K562 (cell line): ENCODE measurements around the gene ING4. TPM values are rescaled to one million over a fixed set of nuclear protein-coding genes. Genes with fewer than 3 reads are reported as not detected.
A peak's percentile ranks its signal among the peaks of the same experiment; 100 is the strongest.

ENCODE experiments used
- ADNP ChIP-seq: fragments of 200-800 bp; sonication (Bioruptor generic); IDR thresholded peaks from 2 replicates; pipeline ENCODE4 v1.6.1; 2016; ENCODE audit warnings: missing genetic modification characterization, missing compliant biosample characterization
- CEBPB ChIP-seq: fragments of 450-650 bp; IDR thresholded peaks from 2 replicates; pipeline ENCODE4 v1.6.1; 2016; ENCODE audit warnings: missing genetic modification characterization, missing compliant biosample characterization
- CREM ChIP-seq: IDR thresholded peaks from 2 replicates; pipeline ENCODE4 v1.6.1; 2014; ENCODE audit warnings: antibody characterized with exemption, low read depth
- DPF2 ChIP-seq: fragments of 450-650 bp; IDR thresholded peaks from 2 replicates; pipeline ENCODE4 v1.6.1; 2016
- ETV5 ChIP-seq: sonication (generic); formaldehyde crosslinking; IDR thresholded peaks from 2 replicates; pipeline ENCODE4 v1.4.0; 2020; ENCODE audit warnings: low read depth, mild to moderate bottlenecking, missing genetic modification reagents
- ILK ChIP-seq: fragments of 450-650 bp; IDR thresholded peaks from 2 replicates; pipeline ENCODE4 v1.6.1; 2016; ENCODE audit warnings: missing genetic modification characterization, low read depth, mild to moderate bottlenecking, missing compliant biosample characterization, moderate library complexity, borderline replicate concordance
- JUND ChIP-seq, 2 experiments: IDR thresholded peaks; 2 replicates in 1 of 2; 3 replicates in 1 of 2; pipeline ENCODE4 v1.6.1; 2011; ENCODE audit warnings: borderline replicate concordance in 2 of 2, low read depth in 2 of 2, low read length in 2 of 2, improper control_type of control experiment in 1 of 2, missing biosample characterization in 1 of 2, missing genetic modification characterization in 1 of 2, missing genetic modification reagents in 1 of 2
- KAT8 ChIP-seq: fragments of 450-650 bp; IDR thresholded peaks from 2 replicates; pipeline ENCODE4 v1.6.1; 2016; ENCODE audit warnings: low read depth, mild to moderate bottlenecking
- KDM4B ChIP-seq, 2 experiments: fragments of 450-650 bp in 1 of 2; sonication (generic) in 1 of 2; IDR thresholded peaks; 2 replicates each; pipeline ENCODE4 v1.6.1; 2016 to 2017; ENCODE audit warnings: borderline replicate concordance in 2 of 2, antibody characterized with exemption in 1 of 2, low read depth in 1 of 2, mild to moderate bottlenecking in 1 of 2
- KDM5B ChIP-seq: fragments of 200-600 bp; sonication (generic); IDR thresholded peaks from 2 replicates; pipeline ENCODE4 v1.6.1; 2012; ENCODE audit warnings: low read depth, mild to moderate bottlenecking, moderate library complexity, low read length, control low read depth, inconsistent platforms; ENCODE audit not compliant: insufficient replicate concordance
- LEF1 ChIP-seq: fragments of 450-650 bp; IDR thresholded peaks from 2 replicates; pipeline ENCODE4 v1.6.1; 2016; ENCODE audit warnings: mild to moderate bottlenecking
- MAFK ChIP-seq: IDR thresholded peaks from 2 replicates; pipeline ENCODE4 v1.6.1; 2011; ENCODE audit warnings: low read length, improper control_type of control experiment
- MAZ ChIP-seq, 2 experiments: fragments of 450-650 bp in 1 of 2; sonication (generic) in 1 of 2; formaldehyde crosslinking; IDR thresholded peaks in 1 of 2; conservative IDR thresholded peaks in 1 of 2; 2 replicates each; pipeline versions ENCODE4 v1.4.0 to v1.5.0; 2020; ENCODE audit warnings: mild to moderate bottlenecking in 1 of 2, missing genetic modification reagents in 1 of 2
- NFIX ChIP-seq: fragments of 250-450 bp; sonication (Bioruptor Pico); IDR thresholded peaks from 2 replicates; pipeline ENCODE4 v1.4.0; 2020; ENCODE audit warnings: low read depth, mild to moderate bottlenecking, moderate library complexity
- POLR2A ChIP-seq: fragments of 450-650 bp; conservative IDR thresholded peaks from 2 replicates; pipeline ENCODE4 v1.6.1; 2016
- SMARCC2 ChIP-seq: fragments of 450-650 bp; IDR thresholded peaks from 2 replicates; pipeline ENCODE4 v1.6.1; 2017; ENCODE audit warnings: antibody characterized with exemption, moderate library complexity, mild to moderate bottlenecking, low read depth
- SMARCE1 ChIP-seq: fragments of 450-650 bp; IDR thresholded peaks from 2 replicates; pipeline ENCODE4 v1.7.1; 2016; ENCODE audit warnings: mild to moderate bottlenecking
- SPI1 ChIP-seq: IDR thresholded peaks from 2 replicates; pipeline ENCODE4 v1.6.1; 2011; ENCODE audit warnings: low read depth, low read length, control low read depth, borderline replicate concordance
- ZNF197 ChIP-seq: fragments of 200-800 bp; sonication (Bioruptor generic); IDR thresholded peaks from 2 replicates; pipeline ENCODE4 v1.6.1; 2016; ENCODE audit warnings: low read depth, missing genetic modification characterization, missing compliant biosample characterization
- polyA plus RNA-seq, 8 experiments: library from polyadenylated mRNA; depleted of rRNA in 4 of 8; stranded (reverse) in 5 of 8; unstranded in 3 of 8; fragments of >200 nt; fragmentation: Nextera tagmentation in 2 of 8; fragmentation: Illumina TruSeq in 1 of 8; extraction: Ambion mirVana in 2 of 8; extraction: Trizol in 1 of 8; gene quantifications; 2 replicates each; pipeline versions ENCODE4 v1.2.1 to v1.2.3, GENCODE V29; 2011 to 2014; ENCODE audit warnings: inconsistent platforms in 1 of 8, missing spikeins in 1 of 8
- total RNA-seq, 7 experiments: library from RNA; depleted of rRNA in 6 of 7; stranded (reverse); fragments of >200 nt in 6 of 7; fragmentation: Illumina TruSeq in 2 of 7; extraction: Trizol in 2 of 7; gene quantifications; 2 replicates each; pipeline versions ENCODE4 v1.2.1 to v1.2.3, GENCODE V29; 2011 to 2021; ENCODE audit warnings: low replicate concordance in 1 of 7
- TF ChIP-seq, protein P1 (sequence below): sonication (generic); formaldehyde crosslinking; IDR thresholded peaks from 2 replicates; pipeline ENCODE4 v1.4.0; 2020; ENCODE audit warnings: mild to moderate bottlenecking, missing genetic modification reagents
- TF ChIP-seq, protein P2 (sequence below): sonication (generic); formaldehyde crosslinking; IDR thresholded peaks from 2 replicates; pipeline ENCODE4 v1.8.0; 2022; ENCODE audit warnings: missing genetic modification reagents, mild to moderate bottlenecking, moderate library complexity, borderline replicate concordance
- TF ChIP-seq, protein P3 (sequence below): fragments of 450-650 bp; IDR thresholded peaks from 2 replicates; pipeline ENCODE4 v1.7.1; 2018; ENCODE audit warnings: mild to moderate bottlenecking, low read depth; ENCODE audit not compliant: partially characterized antibody

ING4 gene
- total and polyA plus RNA-seq, 9 of the 15 experiments (the other 6 are each of a cell fraction or from before 2014, with no cell fraction given) = 6.6 to 30.2 (median 15.7) TPM

DNA sequence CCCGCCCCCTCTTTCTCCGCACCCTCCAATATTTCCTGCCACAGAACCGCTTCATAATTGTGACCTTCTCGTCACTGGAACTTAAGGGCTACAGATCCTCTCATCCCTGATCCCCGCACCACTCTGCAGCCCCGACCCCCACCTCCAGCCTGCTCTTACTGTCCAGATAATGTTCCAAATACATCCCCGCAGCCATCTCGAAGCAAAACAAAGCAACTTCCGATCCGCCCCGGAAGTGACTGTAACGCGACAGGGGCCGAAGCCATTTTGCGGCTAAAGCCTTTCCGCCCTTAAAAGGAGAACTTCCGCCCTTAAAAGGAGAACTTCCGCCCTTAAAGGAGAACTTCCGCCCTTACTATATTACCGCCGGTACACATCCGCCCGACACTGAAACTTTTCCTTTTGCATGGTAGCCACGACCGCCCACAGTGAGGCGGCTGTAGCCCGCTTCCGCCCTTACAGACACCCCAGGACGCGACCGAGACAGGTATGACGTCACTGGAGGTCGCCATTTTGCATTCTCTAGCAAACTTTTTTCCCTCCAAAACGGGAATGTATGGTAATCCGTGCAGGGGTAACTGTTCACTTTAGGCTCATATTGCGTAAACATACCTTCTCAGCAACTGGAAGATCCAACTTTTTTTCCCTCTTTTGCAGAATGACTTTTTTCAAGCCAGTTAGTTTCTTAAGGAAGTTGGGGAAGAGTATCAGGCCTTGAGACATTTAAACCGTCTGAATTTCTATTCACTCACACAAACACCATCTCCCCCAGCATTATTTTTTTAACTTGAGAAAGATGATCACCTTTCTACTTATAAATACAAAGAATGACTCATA is at the start of gene ING4 (continued):
- TF ChIP-seq ADNP = no peak
- TF ChIP-seq, protein P1, sequence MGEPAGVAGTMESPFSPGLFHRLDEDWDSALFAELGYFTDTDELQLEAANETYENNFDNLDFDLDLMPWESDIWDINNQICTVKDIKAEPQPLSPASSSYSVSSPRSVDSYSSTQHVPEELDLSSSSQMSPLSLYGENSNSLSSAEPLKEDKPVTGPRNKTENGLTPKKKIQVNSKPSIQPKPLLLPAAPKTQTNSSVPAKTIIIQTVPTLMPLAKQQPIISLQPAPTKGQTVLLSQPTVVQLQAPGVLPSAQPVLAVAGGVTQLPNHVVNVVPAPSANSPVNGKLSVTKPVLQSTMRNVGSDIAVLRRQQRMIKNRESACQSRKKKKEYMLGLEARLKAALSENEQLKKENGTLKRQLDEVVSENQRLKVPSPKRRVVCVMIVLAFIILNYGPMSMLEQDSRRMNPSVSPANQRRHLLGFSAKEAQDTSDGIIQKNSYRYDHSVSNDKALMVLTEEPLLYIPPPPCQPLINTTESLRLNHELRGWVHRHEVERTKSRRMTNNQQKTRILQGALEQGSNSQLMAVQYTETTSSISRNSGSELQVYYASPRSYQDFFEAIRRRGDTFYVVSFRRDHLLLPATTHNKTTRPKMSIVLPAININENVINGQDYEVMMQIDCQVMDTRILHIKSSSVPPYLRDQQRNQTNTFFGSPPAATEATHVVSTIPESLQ (CRISPR knock-in tag) = peak; percentile 71; the same call in 1 of the 2 replicates
- peak; percentile 54; the same call in 1 of the 2 replicates for TF ChIP-seq SPI1
- TF ChIP-seq JUND (IDR thresholded peaks at IDR 0.05; ENCODE audit: borderline replicate concordance, low read depth, low read length) = peak; percentile 94
- TF ChIP-seq JUND (tag; IDR thresholded peaks at IDR 0.05; ENCODE audit: borderline replicate concordance, low read depth, low read length) = peak; percentile 91
- TF ChIP-seq, protein P2, sequence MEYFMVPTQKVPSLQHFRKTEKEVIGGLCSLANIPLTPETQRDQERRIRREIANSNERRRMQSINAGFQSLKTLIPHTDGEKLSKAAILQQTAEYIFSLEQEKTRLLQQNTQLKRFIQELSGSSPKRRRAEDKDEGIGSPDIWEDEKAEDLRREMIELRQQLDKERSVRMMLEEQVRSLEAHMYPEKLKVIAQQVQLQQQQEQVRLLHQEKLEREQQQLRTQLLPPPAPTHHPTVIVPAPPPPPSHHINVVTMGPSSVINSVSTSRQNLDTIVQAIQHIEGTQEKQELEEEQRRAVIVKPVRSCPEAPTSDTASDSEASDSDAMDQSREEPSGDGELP (CRISPR knock-in tag) = peak; percentile 82; the same call in 1 of the 2 replicates
- peak; percentile 52 for TF ChIP-seq MAFK
- TF ChIP-seq CEBPB (tag) = peak; percentile 95
- peak; percentile 15; the same call in 1 of the 2 replicates for TF ChIP-seq DPF2
- peak; percentile 74 for TF ChIP-seq KAT8
- TF ChIP-seq ZNF197 (CRISPR knock-in tag) = peak; percentile 65; the same call in 1 of the 2 replicates
- TF ChIP-seq KDM4B (IDR thresholded peaks at IDR 0.05; ENCODE audit: borderline replicate concordance in 2 of 2, low read depth in 1 of 2) = peak in 1 of 2 experiments; percentile 96; a peak in 2 of 4 replicates
- TF ChIP-seq SMARCC2 = 0 out of 2 replicates have a peak, but pooled peaks have one; percentile 11
- TF ChIP-seq NFIX (CRISPR knock-in tag) = peak; percentile 19; the same call in 1 of the 2 replicates
- peak; percentile 100 for TF ChIP-seq CREM
- TF ChIP-seq LEF1 = peak; percentile 24; the same call in 1 of the 2 replicates
- peak; percentile 34 for TF ChIP-seq KDM5B
- TF ChIP-seq ILK = no peak
- TF ChIP-seq, protein P3, sequence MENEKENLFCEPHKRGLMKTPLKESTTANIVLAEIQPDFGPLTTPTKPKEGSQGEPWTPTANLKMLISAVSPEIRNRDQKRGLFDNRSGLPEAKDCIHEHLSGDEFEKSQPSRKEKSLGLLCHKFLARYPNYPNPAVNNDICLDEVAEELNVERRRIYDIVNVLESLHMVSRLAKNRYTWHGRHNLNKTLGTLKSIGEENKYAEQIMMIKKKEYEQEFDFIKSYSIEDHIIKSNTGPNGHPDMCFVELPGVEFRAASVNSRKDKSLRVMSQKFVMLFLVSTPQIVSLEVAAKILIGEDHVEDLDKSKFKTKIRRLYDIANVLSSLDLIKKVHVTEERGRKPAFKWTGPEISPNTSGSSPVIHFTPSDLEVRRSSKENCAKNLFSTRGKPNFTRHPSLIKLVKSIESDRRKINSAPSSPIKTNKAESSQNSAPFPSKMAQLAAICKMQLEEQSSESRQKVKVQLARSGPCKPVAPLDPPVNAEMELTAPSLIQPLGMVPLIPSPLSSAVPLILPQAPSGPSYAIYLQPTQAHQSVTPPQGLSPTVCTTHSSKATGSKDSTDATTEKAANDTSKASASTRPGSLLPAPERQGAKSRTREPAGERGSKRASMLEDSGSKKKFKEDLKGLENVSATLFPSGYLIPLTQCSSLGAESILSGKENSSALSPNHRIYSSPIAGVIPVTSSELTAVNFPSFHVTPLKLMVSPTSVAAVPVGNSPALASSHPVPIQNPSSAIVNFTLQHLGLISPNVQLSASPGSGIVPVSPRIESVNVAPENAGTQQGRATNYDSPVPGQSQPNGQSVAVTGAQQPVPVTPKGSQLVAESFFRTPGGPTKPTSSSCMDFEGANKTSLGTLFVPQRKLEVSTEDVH = peak; percentile 100
- peak; percentile 41 to 66; a peak in 2 of 4 replicates for TF ChIP-seq MAZ (CRISPR knock-in tag; conservative IDR thresholded peaks at IDR 0.05 in 1 of 2, IDR thresholded peaks at IDR 0.05 in 1 of 2)
- 0 out of 2 replicates have a peak, but pooled peaks have one; percentile 3 for TF ChIP-seq SMARCE1
- TF ChIP-seq POLR2A = peak; percentile 72
- TF ChIP-seq ETV5 = peak; percentile 97
